K562 (cell line): ENCODE measurements around the gene NKX1-2. TPM values are rescaled to one million over a fixed set of nuclear protein-coding genes. Genes with fewer than 3 reads are reported as not detected.

Experiments used
- polyA plus RNA-seq, 8 experiments: library from polyadenylated mRNA; depleted of rRNA in 4 of 8; stranded (reverse) in 5 of 8; unstranded in 3 of 8; fragments of >200 nt; fragmentation: Nextera tagmentation in 2 of 8; fragmentation: Illumina TruSeq in 1 of 8; extraction: Ambion mirVana in 2 of 8; extraction: Trizol in 1 of 8; gene quantifications; 2 replicates each; pipeline versions ENCODE4 v1.2.1 to v1.2.3, GENCODE V29; 2011 to 2014; ENCODE audit warnings: inconsistent platforms in 1 of 8, missing spikeins in 1 of 8
- total RNA-seq, 7 experiments: library from RNA; depleted of rRNA in 6 of 7; stranded (reverse); fragments of >200 nt in 6 of 7; fragmentation: Illumina TruSeq in 2 of 7; extraction: Trizol in 2 of 7; gene quantifications; 2 replicates each; pipeline versions ENCODE4 v1.2.1 to v1.2.3, GENCODE V29; 2011 to 2021; ENCODE audit warnings: low replicate concordance in 1 of 7

Gene NKX1-2
- total and polyA plus RNA-seq, 9 of the 15 experiments (the other 6 are each of a cell fraction or from before 2014, with no cell fraction given): not detected

Other genes with a start within 250 kb of the NKX1-2 start
- gene OAT, start 31.1 kb downstream of the NKX1-2 start, total RNA-seq (2014; rRNA removed): 100 and 106 TPM in 2 replicates
- 214 and 230 TPM in 2 replicates for gene OAT, start 31.1 kb downstream of the NKX1-2 start, total RNA-seq (2014; rRNA removed; fragmentation: Illumina TruSeq; extraction: Trizol)
- 139 and 152 TPM in 2 replicates for gene OAT, start 31.1 kb downstream of the NKX1-2 start, total RNA-seq (2015; rRNA removed; fragmentation: Illumina TruSeq; extraction: Trizol)
- 119 and 132 TPM in 2 replicates for gene OAT, start 31.1 kb downstream of the NKX1-2 start, total RNA-seq (2021)
- 160 and 195 TPM in 2 replicates for gene OAT, start 31.1 kb downstream of the NKX1-2 start, polyA plus RNA-seq (2011; rRNA removed)
- 149 and 163 TPM in 2 replicates for gene OAT, start 31.1 kb downstream of the NKX1-2 start, polyA plus RNA-seq (2014; fragmentation: Illumina TruSeq; extraction: Trizol)
- 100 to 1,000 TPM; 294 to 312 TPM for gene OAT, start 31.1 kb downstream of the NKX1-2 start, polyA plus RNA-seq (2014; fragmentation: Nextera tagmentation; extraction: Ambion mirVana)
- 142 and 154 TPM in 2 replicates for gene OAT, start 31.1 kb downstream of the NKX1-2 start, polyA plus RNA-seq (2014; rRNA removed)
- gene LHPP, start 11.8 kb upstream of the NKX1-2 start, total RNA-seq (2014; rRNA removed): 2.4 and 6.0 TPM in 2 replicates
- 2.2 and 3.3 TPM in 2 replicates for gene LHPP, start 11.8 kb upstream of the NKX1-2 start, total RNA-seq (2014; rRNA removed; fragmentation: Illumina TruSeq; extraction: Trizol)
- 3.0 and 3.3 TPM in 2 replicates for gene LHPP, start 11.8 kb upstream of the NKX1-2 start, total RNA-seq (2015; rRNA removed; fragmentation: Illumina TruSeq; extraction: Trizol)
- gene LHPP, start 11.8 kb upstream of the NKX1-2 start, total RNA-seq (2021): 5.3 and 6.3 TPM in 2 replicates
- 6.6 and 7.4 TPM in 2 replicates for gene LHPP, start 11.8 kb upstream of the NKX1-2 start, polyA plus RNA-seq (2011; rRNA removed)
- gene LHPP, start 11.8 kb upstream of the NKX1-2 start, polyA plus RNA-seq (2014; fragmentation: Illumina TruSeq; extraction: Trizol): 3.0 and 3.2 TPM in 2 replicates
- under 1 TPM; 0.34 to 0.56 TPM for gene LHPP, start 11.8 kb upstream of the NKX1-2 start, polyA plus RNA-seq (2014; fragmentation: Nextera tagmentation; extraction: Ambion mirVana)
- 4.1 and 6.4 TPM in 2 replicates for gene LHPP, start 11.8 kb upstream of the NKX1-2 start, polyA plus RNA-seq (2014; rRNA removed)